GM21717 (cell line): ENCODE results near the gene UCKL1.
"Not testable (repeated sequence)": the region's sequence is repeated elsewhere in the genome, so short reads cannot be mapped to it uniquely, and the experiment has no call there.

ENCODE experiments used
- ATAC-seq: cut with Tn5 transposase; IDR thresholded peaks from one replicate; pipeline ENCODE4 v1.9.1; 2021; ENCODE audit warnings: mild to moderate bottlenecking, moderate library complexity; ENCODE audit not compliant: unreplicated experiment

Gene UCKL1

GRCh38 chr20:63955827-63956663 is at the start of gene UCKL1:
TSS of gene UCKL1 (minus strand) at chr20:63956416. CDS start at chr20:63956372, 44 bp downstream.
- peak; percentile 53 for ATAC-seq

- no peak for ATAC-seq
Measured at GRCh38 chr20:64005394-64005793, 49.2 kb upstream of the UCKL1 start.

- ATAC-seq, result no peak
Measured at GRCh38 chr20:64003960-64004725, 47.9 kb upstream of the UCKL1 start.

GRCh38 chr20:64001607-64002011 is 45.4 kb upstream of the UCKL1 start:
- ATAC-seq, result no peak

GRCh38 chr20:64000906-64001305 is 44.7 kb upstream of the UCKL1 start:
- no peak for ATAC-seq

GRCh38 chr20:63982937-63983336 is 26.7 kb upstream of the UCKL1 start:
- ATAC-seq, result no peak

- peak; percentile 34 for ATAC-seq
Measured at GRCh38 chr20:63980806-63981728, 24.9 kb upstream of the UCKL1 start, which contains the start of gene PRPF6. TSS of gene PRPF6 (plus strand) at chr20:63981132. CDS start at chr20:63981246, 114 bp downstream.

GRCh38 chr20:63980317-63980805 is 24.1 kb upstream of the UCKL1 start:
- no peak for ATAC-seq

- ATAC-seq, result no peak
Measured at GRCh38 chr20:63979557-63980316, 23.5 kb upstream of the UCKL1 start, which contains the start of gene SAMD10. TSS of gene SAMD10 (minus strand) at chr20:63979642. CDS start at chr20:63979467, 175 bp downstream.

- ATAC-seq, result no peak
Measured at GRCh38 chr20:63979229-63979556, 23.0 kb upstream of the UCKL1 start.

- peak; percentile 28 for ATAC-seq
Measured at GRCh38 chr20:63978319-63979228, 22.4 kb upstream of the UCKL1 start.

GRCh38 chr20:63977739-63978276 is 21.6 kb upstream of the UCKL1 start:
- ATAC-seq, result no peak

GRCh38 chr20:63976980-63977738 is 20.9 kb upstream of the UCKL1 start:
- ATAC-seq, result no peak

- ATAC-seq, result not testable (repeated sequence)
Measured at GRCh38 chr20:63976511-63976910, 20.3 kb upstream of the UCKL1 start.

- no peak for ATAC-seq
Measured at GRCh38 chr20:63974402-63975200, 18.4 kb upstream of the UCKL1 start.

GRCh38 chr20:63973636-63974401 is 17.6 kb upstream of the UCKL1 start:
- ATAC-seq, result no peak
